Activated naive CD4-positive, alpha-beta T cell (primary cell): ENCODE data around the gene SIK1.

Experiments used
- DNase-seq, 4 experiments: peaks; one replicate each; lab custom pipeline; 2025; lab: John Stamatoyannopoulos, UW

Gene SIK1

GRCh38 chr21:43367296-43367695, 59.6 kb downstream of the SIK1 start:
- no peak for DNase-seq

DNA sequence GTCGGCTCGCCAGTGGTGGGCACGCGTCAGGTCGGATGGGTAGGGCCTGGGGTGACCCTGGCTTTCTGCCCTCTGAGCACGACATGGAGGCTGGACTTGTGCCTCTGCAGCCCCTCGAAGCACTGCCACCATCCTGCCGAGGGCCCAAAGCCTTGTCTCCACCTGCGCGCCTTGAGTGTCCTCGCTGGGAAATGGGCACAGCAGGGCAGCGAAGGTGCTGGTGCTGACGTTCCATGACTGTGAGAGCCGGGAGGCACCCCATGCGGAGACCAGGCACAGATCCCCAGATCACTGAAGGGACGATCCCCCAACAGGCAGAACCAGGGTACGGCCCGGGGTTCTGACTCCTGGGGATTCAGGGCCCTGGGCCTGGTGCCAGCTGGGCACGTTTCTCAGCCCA, 60.3 kb downstream of the SIK1 start:
- no peak for DNase-seq

DNA sequence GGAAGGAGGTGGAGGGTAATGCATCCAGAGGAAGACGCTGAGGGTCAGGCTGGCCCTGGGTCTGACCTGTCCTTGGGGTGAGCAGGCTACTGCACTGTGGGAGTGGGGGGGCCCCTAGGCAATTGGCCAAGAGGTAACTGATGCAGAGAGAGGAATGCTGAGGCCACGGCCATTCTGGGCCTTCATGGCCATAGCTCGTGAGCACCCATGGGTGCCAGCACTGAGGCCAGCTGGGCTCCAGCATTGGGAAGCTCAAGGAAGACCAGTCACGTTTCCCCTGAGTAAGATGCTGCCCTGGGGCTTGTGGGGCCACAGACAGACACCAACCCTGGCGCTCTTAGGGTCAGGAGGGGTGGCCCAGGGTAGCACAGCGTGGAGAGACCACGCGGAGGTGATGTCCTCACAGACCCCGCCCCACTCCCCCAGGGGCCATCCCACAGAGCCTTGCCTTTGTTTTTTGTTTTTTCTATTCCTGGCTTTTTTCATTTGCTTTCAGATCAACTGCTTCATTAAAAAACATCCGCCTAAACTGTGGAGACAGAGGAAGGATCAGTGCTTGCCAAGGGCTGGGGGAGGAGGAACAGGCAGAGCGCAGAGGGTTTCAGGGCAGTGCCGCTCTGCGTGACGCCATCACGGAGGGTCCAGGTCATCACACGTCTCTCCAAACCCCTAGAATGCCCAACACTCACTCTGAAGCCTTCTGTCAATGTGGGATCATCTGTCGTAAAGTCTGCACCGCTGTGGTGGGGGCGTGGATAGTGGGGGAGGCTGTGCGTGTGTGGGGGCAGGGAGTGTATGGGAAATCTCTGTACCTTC, 61.1 kb downstream of the SIK1 start:
- DNase-seq: no peak

DNA sequence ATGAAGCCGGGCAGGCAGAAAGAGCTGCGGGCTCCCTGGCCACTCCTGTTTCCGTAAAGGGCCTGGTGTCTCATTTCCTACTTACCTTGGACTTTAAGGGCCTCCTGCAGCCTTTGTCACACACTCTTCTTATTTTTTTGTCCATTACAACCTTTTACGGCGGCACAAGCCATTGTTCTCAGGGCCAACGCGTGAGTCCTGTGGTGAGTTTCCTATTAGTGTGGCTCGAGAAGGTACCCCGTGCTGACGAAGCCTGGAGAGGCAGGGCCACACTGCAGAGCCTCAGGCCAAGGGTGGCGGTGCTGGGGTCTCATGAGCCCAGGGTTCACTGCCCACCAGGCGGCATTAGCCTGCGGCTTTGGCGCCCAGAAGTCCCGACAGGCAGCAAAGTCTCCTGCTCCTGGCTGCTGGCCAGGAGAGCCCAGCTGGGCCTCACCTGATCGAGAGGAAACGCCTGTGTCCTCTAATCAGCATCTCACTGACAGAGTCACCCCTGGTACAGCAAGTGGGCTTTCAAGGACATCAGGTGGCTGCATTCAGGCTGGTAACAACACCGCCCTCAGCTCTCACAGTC, 62.0 kb downstream of the SIK1 start:
- DNase-seq: no peak
